Measurements from ENCODE around the gene CDCA5.

CDCA5 gene

GRCh38 chr11:65107078-65107477 is 23.2 kb upstream of the CDCA5 start:
- no peak for DNase-seq (ENCODE audit: low spot score)

- peak; percentile 59 for DNase-seq (ENCODE audit: low spot score)
Measured at GRCh38 chr11:65104628-65105027, 20.8 kb upstream of the CDCA5 start.

- no peak for DNase-seq (ENCODE audit: low spot score)
Measured at GRCh38 chr11:65103476-65103875, 19.6 kb upstream of the CDCA5 start.

DNA sequence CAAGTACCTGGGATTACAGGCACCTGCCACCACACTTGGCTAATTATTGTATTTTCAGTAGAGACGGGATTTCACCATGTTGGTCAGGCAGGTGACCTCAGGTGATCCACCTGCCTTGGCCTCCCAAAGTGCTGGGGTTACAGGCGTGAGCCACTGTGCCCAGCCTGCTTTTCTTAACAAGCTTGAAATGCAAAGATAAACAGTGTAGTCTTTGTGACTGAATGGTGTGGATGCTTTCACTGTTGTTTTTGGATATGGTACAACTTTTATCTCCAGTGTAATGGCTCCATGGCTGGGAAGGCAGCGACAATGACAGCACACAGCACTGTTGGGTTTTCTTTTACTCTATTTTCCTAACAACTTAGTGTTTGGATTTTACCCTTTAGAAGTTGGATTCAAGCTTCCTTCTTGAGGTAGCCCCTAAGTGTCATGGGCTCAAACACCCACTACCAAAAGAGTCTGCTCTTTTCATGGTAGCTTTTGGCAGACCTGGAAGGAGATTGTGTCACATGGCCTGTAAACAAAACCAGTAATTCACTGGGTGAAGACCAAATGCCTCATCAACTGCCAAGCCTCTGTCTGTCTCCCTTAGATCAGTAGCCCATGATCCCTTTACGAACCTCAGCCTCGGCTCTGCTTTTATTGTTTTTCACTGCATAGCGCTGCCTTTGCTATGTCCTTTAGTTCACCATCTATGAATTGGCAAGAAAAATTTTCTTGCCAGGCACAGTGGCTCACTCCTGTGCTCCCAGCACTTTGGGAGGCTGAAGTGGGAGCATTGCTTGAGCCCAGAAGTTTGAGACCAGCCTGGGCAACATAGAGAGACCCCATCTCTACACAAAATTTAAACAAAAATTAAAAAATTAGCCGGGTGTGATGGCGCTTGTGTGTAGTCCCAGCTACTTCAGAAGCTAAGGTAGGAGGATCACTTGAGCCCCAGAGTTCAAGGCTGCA is 18.6 kb upstream of the CDCA5 start:
- DNase-seq (ENCODE audit: low spot score), result peak; percentile 94

DNA sequence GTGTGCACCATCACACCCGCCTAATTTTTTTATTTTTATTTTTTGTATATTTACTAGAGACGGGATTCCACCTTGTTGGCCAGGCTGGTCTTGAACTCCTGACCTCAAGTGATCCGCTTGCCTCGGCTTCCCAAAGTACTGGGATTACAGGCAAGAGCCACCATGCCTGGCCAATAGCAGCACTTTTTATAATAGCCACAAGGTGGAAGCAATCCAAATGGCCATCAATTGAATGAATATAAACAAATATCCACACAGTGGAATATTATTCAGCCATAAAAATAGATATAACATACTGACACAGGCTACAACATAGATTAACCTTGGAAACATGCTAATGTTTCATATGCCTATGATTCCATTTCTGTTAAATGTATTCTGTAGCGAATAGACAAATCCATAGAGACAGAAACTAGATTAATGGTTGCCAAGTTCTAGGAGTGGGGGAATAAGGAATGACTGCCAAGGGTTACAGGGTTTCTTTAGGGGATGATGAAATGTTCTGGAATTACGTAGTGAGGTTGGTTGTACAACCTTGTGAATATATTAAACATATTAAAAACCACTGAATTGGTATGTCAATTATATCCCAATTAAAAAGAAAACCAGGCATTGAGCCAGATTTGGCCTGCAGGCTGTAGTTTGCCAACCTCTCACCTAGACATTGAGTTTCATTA is 17.0 kb upstream of the CDCA5 start:
- no peak for DNase-seq (ENCODE audit: low spot score)

- no peak for DNase-seq (ENCODE audit: low spot score)
Measured at GRCh38 chr11:65096926-65097325, 13.1 kb upstream of the CDCA5 start.

GRCh38 chr11:65095974-65096806 is 12.3 kb upstream of the CDCA5 start, which contains the start of gene VPS51:
Gene VPS51, plus strand, starts transcription at chr11:65096214. Its CDS starts 37 bp downstream, at chr11:65096251.
- DNase-seq (ENCODE audit: low spot score), result peak; percentile 90

DNA sequence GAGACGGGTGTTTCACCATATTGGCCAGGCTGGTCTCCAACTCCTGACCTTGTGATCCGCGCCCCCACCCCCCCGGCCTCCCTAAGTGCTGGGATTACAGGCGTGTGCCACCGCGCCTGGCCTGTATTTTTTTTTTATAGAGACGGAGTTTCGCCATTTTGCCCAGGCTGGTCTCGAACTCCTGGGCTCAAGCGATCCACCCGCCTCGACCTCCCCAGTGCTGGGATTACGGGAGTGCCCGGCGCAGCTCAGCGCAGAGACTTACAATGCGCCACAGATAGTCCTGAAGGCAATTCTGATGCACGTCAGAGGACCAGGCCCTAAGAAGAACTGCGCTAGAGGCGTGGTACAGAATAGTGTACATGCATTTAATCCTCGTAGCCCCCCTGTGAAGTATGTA is 11.6 kb upstream of the CDCA5 start:
- no peak for DNase-seq (ENCODE audit: low spot score)

GRCh38 chr11:65090628-65091027 is 6.8 kb upstream of the CDCA5 start:
- peak; percentile 86 for DNase-seq (ENCODE audit: low spot score)

- no peak for DNase-seq (ENCODE audit: low spot score)
Measured at GRCh38 chr11:65089621-65090020, 5.8 kb upstream of the CDCA5 start.

- no peak for DNase-seq (ENCODE audit: low spot score)
Measured at GRCh38 chr11:65087827-65088226, 4.0 kb upstream of the CDCA5 start.

GRCh38 chr11:65087216-65087615 is 3.4 kb upstream of the CDCA5 start:
- no peak for DNase-seq (ENCODE audit: low spot score)

GRCh38 chr11:65086809-65087208 is 3.0 kb upstream of the CDCA5 start:
- DNase-seq (ENCODE audit: low spot score), result no peak

GRCh38 chr11:65085446-65085845 is 1.6 kb upstream of the CDCA5 start:
- no peak for DNase-seq (ENCODE audit: low spot score)

DNA sequence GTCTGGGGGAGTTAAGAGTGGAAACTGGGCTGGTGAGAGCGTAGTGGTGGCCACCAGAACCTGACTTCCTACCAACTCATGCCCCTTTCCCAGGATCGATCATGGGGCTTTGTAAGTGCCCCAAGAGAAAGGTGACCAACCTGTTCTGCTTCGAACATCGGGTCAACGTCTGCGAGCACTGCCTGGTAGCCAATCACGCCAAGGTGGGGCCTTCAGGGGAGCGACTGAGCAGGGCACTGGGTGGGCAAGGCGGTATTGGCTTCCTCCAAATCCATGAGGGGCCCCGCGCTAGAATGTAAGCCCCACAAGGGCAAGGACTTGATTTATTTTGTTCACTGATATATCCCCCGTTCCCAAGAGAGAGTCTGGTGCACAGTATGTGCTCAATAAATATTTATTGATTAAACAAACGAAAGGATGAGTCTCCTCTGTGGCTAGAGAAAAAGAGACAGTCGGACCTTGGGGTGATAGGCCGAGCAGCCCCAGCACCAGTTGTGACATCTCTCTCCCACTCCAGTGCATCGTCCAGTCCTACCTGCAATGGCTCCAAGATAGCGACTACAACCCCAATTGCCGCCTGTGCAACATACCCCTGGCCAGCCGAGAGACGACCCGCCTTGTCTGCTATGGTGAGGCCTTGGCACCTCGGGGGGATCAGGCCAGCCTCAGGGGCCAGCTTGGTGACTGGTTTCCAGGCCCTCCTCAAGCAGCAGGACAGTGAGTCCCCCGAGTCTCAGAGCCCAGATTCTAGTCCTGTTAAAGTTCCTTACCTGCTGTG is 947 bp upstream of the CDCA5 start:
- DNase-seq (ENCODE audit: low spot score), result no peak

DNA sequence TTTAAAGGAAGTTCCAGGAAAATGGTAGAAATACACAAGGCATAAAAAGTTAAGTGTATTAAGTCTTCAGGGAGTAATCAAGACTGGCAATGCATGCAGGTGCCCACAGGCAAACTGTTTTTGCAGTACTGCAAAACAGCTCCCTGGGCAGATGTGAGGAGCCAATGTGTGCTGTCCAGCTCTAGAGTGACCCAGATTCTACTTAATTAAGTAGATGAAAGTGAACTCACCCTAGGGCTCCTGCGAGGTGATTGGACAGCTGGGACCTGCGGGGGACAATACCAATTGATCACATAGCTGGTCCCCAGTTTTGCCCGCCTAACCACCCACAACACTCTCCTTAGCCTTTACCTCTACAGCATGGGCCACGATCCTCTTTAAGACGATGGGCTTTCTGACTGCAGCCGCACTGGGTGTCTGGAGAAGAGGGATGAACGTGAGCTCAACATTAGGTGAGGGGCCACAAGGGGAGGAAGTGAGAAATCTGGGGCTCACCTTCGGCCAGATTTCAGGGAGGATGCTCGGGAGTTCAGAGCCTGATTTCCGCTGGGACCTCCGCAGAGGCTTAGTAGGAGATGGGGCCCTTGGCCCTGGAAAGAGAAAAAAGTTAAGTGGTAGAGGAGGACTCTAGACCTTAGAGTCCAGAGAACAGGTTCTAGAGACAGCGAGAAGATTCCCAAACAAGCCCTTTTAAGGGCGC is 556 bp downstream of the CDCA5 start:
- DNase-seq (ENCODE audit: low spot score), result no peak

DNA sequence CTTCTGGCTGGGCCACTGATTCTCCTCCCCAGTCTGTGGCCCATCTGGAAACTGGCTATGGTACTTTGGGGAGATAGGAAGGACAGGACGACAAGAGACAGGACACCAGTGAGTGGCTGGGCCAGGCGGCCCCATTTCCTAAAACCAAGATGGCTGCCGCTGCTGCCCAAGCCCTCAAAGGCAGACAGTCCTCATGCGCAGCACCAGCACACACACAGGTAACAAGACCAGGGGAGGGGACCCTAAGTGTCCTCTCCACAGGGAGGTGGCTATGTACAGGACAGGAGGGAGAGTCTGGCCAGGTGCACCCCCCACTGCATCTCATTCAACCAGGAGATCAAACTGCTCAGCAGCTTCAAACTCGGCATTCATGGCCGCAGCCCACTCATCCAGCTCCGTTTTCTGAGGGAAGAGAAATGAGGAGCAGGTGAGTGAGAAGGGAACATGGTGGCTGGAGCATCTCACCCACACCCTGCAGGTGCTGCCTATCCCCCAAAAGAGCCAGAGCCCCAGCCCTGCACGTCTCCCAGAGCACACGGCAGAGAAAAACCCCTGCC is 5.0 kb downstream of the CDCA5 start:
- DNase-seq (ENCODE audit: low spot score), result no peak

DNA sequence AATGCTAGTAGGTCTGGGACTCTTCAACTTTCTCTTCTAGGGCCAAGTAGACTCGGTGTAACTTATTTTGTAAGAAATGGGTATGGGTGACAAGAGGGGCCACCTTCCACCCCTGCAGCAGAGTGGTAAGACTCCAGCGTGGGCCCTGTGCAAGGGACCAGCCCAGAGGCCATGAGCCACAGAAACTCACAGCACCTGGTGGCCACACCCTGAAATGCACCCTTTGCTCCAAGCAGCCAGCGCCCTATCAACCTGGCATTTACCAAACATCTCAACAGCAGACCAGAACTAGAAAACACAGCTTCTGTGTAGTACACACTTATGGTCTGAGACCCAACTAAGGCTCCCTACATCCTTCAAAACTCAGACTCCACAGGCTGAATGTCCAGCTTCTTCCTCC is 5.7 kb downstream of the CDCA5 start:
- DNase-seq (ENCODE audit: low spot score), result no peak

DNA sequence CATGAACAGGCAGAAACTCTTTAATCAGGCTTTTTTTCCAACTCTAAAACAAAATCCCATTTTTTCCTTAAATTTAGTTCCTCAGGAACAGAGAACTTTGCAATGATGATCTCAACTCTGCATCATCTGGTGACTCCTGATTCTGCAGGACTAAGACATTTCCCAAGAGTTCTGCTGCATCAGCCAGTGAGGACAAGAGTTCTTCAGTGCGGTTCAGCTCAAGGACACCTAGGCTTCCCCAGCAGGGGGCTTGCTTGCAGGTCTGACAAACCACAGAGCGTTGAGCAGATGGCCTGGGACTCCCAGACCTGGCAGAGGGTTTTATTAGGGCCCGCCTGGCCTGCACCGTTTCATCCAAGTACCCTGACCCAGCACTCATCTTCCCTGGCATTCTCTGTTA is 6.4 kb downstream of the CDCA5 start:
- no peak for DNase-seq (ENCODE audit: low spot score)

- no peak for DNase-seq (ENCODE audit: low spot score)
Measured at GRCh38 chr11:65072631-65072966, 11.2 kb downstream of the CDCA5 start.
